PC-9 (cell line): Measurements from ENCODE around the gene KCNH4. TPM values are rescaled to one million over a fixed set of nuclear protein-coding genes. Genes with fewer than 3 reads are reported as not detected.

Experiments
- BruUV-seq: library from RNA; stranded (reverse); fragments of 400-500 nt; replicated peaks from 2 replicates; lab custom pipeline; 2021; lab: Mats Ljungman, UMichigan
- CTCF ChIA-PET: fragments of 300-600 bp; sonication (Branson Sonifier 250); formaldehyde crosslinking; loops from one replicate; lab custom pipeline; 2022; ENCODE audit warnings: antibody characterized with exemption; lab: Charles Lee
- POLR2A ChIA-PET: fragments of 300-600 bp; sonication (Branson Sonifier 250); formaldehyde crosslinking; loops from one replicate; lab custom pipeline; 2022; ENCODE audit warnings: antibody characterized with exemption; ENCODE audit not compliant: unreplicated experiment; lab: Charles Lee
- DNase-seq, 2 experiments: peaks; one replicate each; pipeline versions ENCODE4 v3.0.0 to v3.0.0-alpha.2; 2015 to 2022; ENCODE audit warnings: mixed read lengths in 1 of 2
- H2AFZ ChIP-seq: fragments of 200-600 bp; sonication (generic); 2 replicates; pipeline ENCODE4 v1.8.1; 2017; ENCODE audit warnings: antibody characterized with exemption
- H3F3A ChIP-seq: fragments of 200-600 bp; sonication (generic); 2 replicates; pipeline ENCODE4 v1.8.1; 2017; ENCODE audit warnings: antibody characterized with exemption, mild to moderate bottlenecking, low read depth; ENCODE audit not compliant: insufficient read depth
- H3K27ac ChIP-seq: fragments of 200-600 bp; sonication (generic); 2 replicates; pipeline ENCODE4 v1.6.1; 2016; ENCODE audit warnings: mixed run types
- H3K27me3 ChIP-seq: fragments of 200-600 bp; sonication (generic); 2 replicates; pipeline ENCODE4 v1.6.1; 2016; ENCODE audit warnings: low read depth, mixed run types; ENCODE audit not compliant: insufficient read depth
- H3K36me3 ChIP-seq: fragments of 200-600 bp; sonication (generic); 2 replicates; pipeline ENCODE4 v1.6.1; 2016; ENCODE audit warnings: low read depth, mixed run types
- H3K4me1 ChIP-seq: fragments of 200-600 bp; sonication (generic); replicated peaks from 2 replicates; pipeline ENCODE4 v1.6.1; 2016; ENCODE audit warnings: mixed run types; ENCODE audit not compliant: insufficient read depth
- H3K4me2 ChIP-seq: fragments of 200-600 bp; sonication (generic); 2 replicates; pipeline ENCODE4 v1.6.1; 2017; ENCODE audit warnings: mixed run types
- H3K4me3 ChIP-seq: fragments of 200-600 bp; sonication (generic); 2 replicates; pipeline ENCODE4 v1.6.1; 2016; ENCODE audit warnings: mixed run types
- H3K79me2 ChIP-seq: fragments of 200-600 bp; sonication (generic); 2 replicates; pipeline ENCODE4 v1.6.1; 2017; ENCODE audit warnings: low read depth, mixed run types
- H3K9me2 ChIP-seq: fragments of 200-600 bp; sonication (generic); 2 replicates; pipeline ENCODE4 v1.8.1; 2017; ENCODE audit warnings: mild to moderate bottlenecking; ENCODE audit not compliant: insufficient read depth
- H3K9me3 ChIP-seq: fragments of 200-600 bp; sonication (generic); 2 replicates; pipeline ENCODE4 v1.8.1; 2016; ENCODE audit warnings: low read depth; ENCODE audit not compliant: insufficient read depth
- H4K20me1 ChIP-seq: fragments of 200-600 bp; sonication (generic); 2 replicates; pipeline ENCODE4 v1.8.1; 2017; ENCODE audit not compliant: insufficient read depth
- EZH2 ChIP-seq: fragments of 200-600 bp; sonication (generic); IDR thresholded peaks from 2 replicates; pipeline ENCODE4 v1.8.0; 2017; ENCODE audit warnings: antibody characterized with exemption, low read depth
- intact Hi-C: fragments of 100-400 bp; cut with micrococcal nuclease; formaldehyde crosslinking; loops from one replicate; pipeline ENCODE4 v1.10.0; 2022; ENCODE audit not compliant: unreplicated experiment
- total RNA-seq: library from RNA; stranded (reverse); gene quantifications from 2 replicates; pipeline ENCODE4 v1.2.3, GENCODE V29; 2021
- TF ChIP-seq, protein P1 (sequence below): fragments of 200-600 bp; sonication (generic); conservative IDR thresholded peaks from 2 replicates; pipeline ENCODE4 v1.6.1; 2017; ENCODE audit warnings: mixed run types, antibody characterized with exemption, mild to moderate bottlenecking, moderate library complexity

The KCNH4 gene
- total RNA-seq, 1 experiment from 2014 or later = not detected

DNA sequence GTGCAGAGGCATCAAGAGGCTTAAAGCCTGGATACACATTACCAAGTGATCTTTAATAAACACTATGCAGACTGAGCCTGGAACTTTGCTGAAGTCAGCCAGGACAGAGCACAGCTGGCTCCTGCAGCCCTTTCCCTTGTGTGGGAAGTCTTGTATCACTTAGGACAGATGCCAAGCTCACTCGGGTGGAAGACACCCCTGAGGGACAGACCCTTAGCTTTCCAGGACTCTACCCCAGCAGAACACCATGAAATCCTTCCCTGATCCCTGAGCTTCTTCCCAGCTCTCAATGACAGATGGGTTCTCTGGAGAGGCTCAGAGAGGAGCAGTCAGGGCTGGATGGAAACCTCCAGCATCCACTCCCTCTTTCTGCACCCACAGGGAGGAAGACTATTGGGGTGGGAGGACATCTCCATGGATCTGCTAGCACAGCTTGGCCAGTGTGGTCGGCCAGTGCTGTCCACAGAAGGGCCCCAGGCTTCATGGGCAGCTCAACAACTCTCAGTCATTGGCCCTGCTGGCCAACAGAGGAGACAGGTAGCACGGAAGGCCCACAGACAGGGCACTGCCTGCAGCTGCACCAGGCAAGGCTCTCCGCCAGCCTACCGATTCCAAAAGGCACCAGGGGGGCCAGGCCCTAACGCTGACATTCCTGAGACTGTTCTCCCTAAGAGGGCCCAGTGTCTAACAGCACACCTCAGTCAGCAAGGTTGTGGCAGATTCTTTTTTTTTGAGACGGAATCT lies 42.0 kb downstream of the KCNH4 start:
- Histone ChIP-seq H3K79me2 (peaks cover 91% of the 10 kb centered on the region), H3F3A (peaks cover 23% of the 10 kb centered on the region), H4K20me1 (peaks cover 37% of the 10 kb centered on the region), H3K4me1 (peaks cover 24% of the 10 kb centered on the region), H3K36me3 (0 out of 2 replicates have a peak, but pooled peaks cover 5% of the 10 kb centered on the region), H3K27ac (no peak overlapping the region), H3K27me3 (no peaks in the 10 kb centered on the region), H2AFZ (no peak overlapping the region), H3K4me3 (no peak overlapping the region), H3K9me2 (no peaks in the 10 kb centered on the region), H3K9me3 (no peaks in the 10 kb centered on the region), H3K4me2 (no peak overlapping the region)
- no TSS peak for BruUV-seq
- intact Hi-C loops = no loop called here
- DNase-seq = no peak
- ChIA-PET CTCF (no interaction called here), POLR2A (no interaction called here)
- TF ChIP-seq, protein P1, sequence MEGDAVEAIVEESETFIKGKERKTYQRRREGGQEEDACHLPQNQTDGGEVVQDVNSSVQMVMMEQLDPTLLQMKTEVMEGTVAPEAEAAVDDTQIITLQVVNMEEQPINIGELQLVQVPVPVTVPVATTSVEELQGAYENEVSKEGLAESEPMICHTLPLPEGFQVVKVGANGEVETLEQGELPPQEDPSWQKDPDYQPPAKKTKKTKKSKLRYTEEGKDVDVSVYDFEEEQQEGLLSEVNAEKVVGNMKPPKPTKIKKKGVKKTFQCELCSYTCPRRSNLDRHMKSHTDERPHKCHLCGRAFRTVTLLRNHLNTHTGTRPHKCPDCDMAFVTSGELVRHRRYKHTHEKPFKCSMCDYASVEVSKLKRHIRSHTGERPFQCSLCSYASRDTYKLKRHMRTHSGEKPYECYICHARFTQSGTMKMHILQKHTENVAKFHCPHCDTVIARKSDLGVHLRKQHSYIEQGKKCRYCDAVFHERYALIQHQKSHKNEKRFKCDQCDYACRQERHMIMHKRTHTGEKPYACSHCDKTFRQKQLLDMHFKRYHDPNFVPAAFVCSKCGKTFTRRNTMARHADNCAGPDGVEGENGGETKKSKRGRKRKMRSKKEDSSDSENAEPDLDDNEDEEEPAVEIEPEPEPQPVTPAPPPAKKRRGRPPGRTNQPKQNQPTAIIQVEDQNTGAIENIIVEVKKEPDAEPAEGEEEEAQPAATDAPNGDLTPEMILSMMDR = no peak
- TF ChIP-seq EZH2 = no peak

DNA sequence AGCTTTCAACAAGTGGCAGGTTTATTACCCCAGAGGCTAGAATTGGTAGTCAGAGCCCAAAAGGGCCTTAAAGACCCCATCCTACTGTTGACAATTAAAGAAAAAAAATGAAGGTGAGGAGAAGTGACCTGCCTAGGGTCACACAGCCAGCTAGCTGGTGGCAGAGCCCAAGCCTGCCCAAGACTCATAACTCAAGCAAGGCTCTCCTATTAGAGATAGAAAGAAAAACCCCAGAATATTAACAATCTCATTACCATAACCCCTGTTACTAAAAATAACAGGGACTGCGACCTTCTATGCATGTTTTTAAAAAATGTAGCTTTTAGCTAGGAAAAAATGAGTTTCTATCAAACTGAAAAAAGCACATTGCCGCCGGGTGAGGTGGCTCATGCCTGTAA lies 44.3 kb downstream of the KCNH4 start:
- BruUV-seq = no TSS peak
- 0 out of 2 replicates have a peak, but pooled peaks cover 7% of the 10 kb centered on the region for H3K36me3 ChIP-seq
- intact Hi-C loops = no loop called here

More for the DNA sequence above, 44.3 kb downstream of the KCNH4 start:
- no peaks in the 10 kb centered on the region for H3K9me3 ChIP-seq
- TF ChIP-seq, protein P1 = no peak
- no peak for TF ChIP-seq EZH2
- no peaks in the 10 kb centered on the region for H3K9me2 ChIP-seq
- POLR2A ChIA-PET = no interaction called here
- peak overlapping the region; percentile 78 for H3K27ac ChIP-seq
- H3K79me2 ChIP-seq = peaks cover 91% of the 10 kb centered on the region
- peak overlapping the region; percentile 54; the same call in 1 of the 2 replicates for H3K4me2 ChIP-seq
- H3K4me3 ChIP-seq = no peak overlapping the region
- no peaks in the 10 kb centered on the region for H3K27me3 ChIP-seq
- H3F3A ChIP-seq = peaks cover 23% of the 10 kb centered on the region
- DNase-seq = no peak
- H3K4me1 ChIP-seq = peaks cover 24% of the 10 kb centered on the region
- H4K20me1 ChIP-seq = peaks cover 37% of the 10 kb centered on the region
- CTCF ChIA-PET = no interaction called here
- H2AFZ ChIP-seq = no peak overlapping the region
